ENCODE results near the gene STARD7. TPM values are rescaled to one million over a fixed set of nuclear protein-coding genes. Genes with fewer than 3 reads are reported as not detected.

The STARD7 gene
- total and polyA plus RNA-seq, 9 of the 15 experiments (the other 6 are each of a cell fraction or from before 2014, with no cell fraction given): 90.9 to 196 (median 145) TPM

DNA sequence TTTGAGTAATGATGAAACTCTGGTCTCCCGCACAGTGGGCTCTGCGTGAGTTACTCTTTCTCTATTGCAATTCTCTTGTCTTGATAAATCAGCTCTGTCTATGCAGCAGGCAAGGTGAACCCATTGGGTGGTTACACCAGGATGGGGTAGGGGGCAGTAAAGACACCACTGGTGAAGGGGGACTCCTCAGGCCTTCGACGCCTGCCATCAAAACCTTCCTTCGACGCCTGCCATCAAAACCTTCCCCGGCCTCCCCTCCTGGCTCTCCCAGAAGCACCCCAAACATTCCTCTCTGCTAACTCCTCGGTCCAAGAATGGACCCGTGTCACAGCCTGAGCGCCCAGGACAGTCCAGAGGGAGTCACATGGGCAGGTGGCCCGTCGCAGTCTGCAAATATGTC, 4.8 kb upstream of the STARD7 start (continued):
- TF ChIP-seq, protein P1, sequence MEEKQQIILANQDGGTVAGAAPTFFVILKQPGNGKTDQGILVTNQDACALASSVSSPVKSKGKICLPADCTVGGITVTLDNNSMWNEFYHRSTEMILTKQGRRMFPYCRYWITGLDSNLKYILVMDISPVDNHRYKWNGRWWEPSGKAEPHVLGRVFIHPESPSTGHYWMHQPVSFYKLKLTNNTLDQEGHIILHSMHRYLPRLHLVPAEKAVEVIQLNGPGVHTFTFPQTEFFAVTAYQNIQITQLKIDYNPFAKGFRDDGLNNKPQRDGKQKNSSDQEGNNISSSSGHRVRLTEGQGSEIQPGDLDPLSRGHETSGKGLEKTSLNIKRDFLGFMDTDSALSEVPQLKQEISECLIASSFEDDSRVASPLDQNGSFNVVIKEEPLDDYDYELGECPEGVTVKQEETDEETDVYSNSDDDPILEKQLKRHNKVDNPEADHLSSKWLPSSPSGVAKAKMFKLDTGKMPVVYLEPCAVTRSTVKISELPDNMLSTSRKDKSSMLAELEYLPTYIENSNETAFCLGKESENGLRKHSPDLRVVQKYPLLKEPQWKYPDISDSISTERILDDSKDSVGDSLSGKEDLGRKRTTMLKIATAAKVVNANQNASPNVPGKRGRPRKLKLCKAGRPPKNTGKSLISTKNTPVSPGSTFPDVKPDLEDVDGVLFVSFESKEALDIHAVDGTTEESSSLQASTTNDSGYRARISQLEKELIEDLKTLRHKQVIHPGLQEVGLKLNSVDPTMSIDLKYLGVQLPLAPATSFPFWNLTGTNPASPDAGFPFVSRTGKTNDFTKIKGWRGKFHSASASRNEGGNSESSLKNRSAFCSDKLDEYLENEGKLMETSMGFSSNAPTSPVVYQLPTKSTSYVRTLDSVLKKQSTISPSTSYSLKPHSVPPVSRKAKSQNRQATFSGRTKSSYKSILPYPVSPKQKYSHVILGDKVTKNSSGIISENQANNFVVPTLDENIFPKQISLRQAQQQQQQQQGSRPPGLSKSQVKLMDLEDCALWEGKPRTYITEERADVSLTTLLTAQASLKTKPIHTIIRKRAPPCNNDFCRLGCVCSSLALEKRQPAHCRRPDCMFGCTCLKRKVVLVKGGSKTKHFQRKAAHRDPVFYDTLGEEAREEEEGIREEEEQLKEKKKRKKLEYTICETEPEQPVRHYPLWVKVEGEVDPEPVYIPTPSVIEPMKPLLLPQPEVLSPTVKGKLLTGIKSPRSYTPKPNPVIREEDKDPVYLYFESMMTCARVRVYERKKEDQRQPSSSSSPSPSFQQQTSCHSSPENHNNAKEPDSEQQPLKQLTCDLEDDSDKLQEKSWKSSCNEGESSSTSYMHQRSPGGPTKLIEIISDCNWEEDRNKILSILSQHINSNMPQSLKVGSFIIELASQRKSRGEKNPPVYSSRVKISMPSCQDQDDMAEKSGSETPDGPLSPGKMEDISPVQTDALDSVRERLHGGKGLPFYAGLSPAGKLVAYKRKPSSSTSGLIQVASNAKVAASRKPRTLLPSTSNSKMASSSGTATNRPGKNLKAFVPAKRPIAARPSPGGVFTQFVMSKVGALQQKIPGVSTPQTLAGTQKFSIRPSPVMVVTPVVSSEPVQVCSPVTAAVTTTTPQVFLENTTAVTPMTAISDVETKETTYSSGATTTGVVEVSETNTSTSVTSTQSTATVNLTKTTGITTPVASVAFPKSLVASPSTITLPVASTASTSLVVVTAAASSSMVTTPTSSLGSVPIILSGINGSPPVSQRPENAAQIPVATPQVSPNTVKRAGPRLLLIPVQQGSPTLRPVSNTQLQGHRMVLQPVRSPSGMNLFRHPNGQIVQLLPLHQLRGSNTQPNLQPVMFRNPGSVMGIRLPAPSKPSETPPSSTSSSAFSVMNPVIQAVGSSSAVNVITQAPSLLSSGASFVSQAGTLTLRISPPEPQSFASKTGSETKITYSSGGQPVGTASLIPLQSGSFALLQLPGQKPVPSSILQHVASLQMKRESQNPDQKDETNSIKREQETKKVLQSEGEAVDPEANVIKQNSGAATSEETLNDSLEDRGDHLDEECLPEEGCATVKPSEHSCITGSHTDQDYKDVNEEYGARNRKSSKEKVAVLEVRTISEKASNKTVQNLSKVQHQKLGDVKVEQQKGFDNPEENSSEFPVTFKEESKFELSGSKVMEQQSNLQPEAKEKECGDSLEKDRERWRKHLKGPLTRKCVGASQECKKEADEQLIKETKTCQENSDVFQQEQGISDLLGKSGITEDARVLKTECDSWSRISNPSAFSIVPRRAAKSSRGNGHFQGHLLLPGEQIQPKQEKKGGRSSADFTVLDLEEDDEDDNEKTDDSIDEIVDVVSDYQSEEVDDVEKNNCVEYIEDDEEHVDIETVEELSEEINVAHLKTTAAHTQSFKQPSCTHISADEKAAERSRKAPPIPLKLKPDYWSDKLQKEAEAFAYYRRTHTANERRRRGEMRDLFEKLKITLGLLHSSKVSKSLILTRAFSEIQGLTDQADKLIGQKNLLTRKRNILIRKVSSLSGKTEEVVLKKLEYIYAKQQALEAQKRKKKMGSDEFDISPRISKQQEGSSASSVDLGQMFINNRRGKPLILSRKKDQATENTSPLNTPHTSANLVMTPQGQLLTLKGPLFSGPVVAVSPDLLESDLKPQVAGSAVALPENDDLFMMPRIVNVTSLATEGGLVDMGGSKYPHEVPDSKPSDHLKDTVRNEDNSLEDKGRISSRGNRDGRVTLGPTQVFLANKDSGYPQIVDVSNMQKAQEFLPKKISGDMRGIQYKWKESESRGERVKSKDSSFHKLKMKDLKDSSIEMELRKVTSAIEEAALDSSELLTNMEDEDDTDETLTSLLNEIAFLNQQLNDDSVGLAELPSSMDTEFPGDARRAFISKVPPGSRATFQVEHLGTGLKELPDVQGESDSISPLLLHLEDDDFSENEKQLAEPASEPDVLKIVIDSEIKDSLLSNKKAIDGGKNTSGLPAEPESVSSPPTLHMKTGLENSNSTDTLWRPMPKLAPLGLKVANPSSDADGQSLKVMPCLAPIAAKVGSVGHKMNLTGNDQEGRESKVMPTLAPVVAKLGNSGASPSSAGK (IDR thresholded peaks at IDR 0.05): peak; percentile 39; the same call in 1 of the 2 replicates
- TF ChIP-seq, protein P2, sequence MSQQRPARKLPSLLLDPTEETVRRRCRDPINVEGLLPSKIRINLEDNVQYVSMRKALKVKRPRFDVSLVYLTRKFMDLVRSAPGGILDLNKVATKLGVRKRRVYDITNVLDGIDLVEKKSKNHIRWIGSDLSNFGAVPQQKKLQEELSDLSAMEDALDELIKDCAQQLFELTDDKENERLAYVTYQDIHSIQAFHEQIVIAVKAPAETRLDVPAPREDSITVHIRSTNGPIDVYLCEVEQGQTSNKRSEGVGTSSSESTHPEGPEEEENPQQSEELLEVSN (IDR thresholded peaks at IDR 0.05; ENCODE audit: borderline replicate concordance in 1 of 2, extremely low read depth in 1 of 2, insufficient read depth in 1 of 2, insufficient read length in 1 of 2, low read depth in 1 of 2, low read length in 1 of 2, poor library complexity in 1 of 2, severe bottlenecking in 1 of 2): peak in 1 of 2 experiments; percentile 26
- TF ChIP-seq, protein P3, sequence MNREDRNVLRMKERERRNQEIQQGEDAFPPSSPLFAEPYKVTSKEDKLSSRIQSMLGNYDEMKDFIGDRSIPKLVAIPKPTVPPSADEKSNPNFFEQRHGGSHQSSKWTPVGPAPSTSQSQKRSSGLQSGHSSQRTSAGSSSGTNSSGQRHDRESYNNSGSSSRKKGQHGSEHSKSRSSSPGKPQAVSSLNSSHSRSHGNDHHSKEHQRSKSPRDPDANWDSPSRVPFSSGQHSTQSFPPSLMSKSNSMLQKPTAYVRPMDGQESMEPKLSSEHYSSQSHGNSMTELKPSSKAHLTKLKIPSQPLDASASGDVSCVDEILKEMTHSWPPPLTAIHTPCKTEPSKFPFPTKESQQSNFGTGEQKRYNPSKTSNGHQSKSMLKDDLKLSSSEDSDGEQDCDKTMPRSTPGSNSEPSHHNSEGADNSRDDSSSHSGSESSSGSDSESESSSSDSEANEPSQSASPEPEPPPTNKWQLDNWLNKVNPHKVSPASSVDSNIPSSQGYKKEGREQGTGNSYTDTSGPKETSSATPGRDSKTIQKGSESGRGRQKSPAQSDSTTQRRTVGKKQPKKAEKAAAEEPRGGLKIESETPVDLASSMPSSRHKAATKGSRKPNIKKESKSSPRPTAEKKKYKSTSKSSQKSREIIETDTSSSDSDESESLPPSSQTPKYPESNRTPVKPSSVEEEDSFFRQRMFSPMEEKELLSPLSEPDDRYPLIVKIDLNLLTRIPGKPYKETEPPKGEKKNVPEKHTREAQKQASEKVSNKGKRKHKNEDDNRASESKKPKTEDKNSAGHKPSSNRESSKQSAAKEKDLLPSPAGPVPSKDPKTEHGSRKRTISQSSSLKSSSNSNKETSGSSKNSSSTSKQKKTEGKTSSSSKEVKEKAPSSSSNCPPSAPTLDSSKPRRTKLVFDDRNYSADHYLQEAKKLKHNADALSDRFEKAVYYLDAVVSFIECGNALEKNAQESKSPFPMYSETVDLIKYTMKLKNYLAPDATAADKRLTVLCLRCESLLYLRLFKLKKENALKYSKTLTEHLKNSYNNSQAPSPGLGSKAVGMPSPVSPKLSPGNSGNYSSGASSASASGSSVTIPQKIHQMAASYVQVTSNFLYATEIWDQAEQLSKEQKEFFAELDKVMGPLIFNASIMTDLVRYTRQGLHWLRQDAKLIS (CRISPR knock-in tag; IDR thresholded peaks at IDR 0.05): no peak

Measured in K562 (cell line).